Measurements from ENCODE around the gene CDC20. TPM values are rescaled to one million over a fixed set of nuclear protein-coding genes. Genes with fewer than 3 reads are reported as not detected.
A peak's percentile ranks its signal among the peaks of the same experiment; 100 is the strongest.

CDC20 gene
- total and polyA plus RNA-seq, 5 donors from 2014 or later: 1.2 to 7.5 (median 4.6) TPM

- H3K4me3 Mint-ChIP-seq: no peak overlapping the region
- Histone ChIP-seq H3K27ac (ENCODE audit: insufficient read depth, low read length, poor library complexity, severe bottlenecking) (no peak overlapping the region), H3K4me3 (ENCODE audit: low read depth, low read length) (no peak overlapping the region), H3K36me3 (ENCODE audit: control insufficient read depth, insufficient read depth, low read length) (peaks cover 31% of the 10 kb centered on the region), H3K9me3 (ENCODE audit: control insufficient read depth in 2 of 2, low read length in 2 of 2) (no peaks in the 10 kb centered on the region), H3K4me1 (ENCODE audit: control insufficient read depth, insufficient read depth, low read length, poor library complexity, severe bottlenecking) (no peaks in the 10 kb centered on the region), H3K27me3 (ENCODE audit: control insufficient read depth, insufficient read depth, low read length) (no peaks in the 10 kb centered on the region)
- no peaks in the 10 kb centered on the region for H3K9me3 Mint-ChIP-seq
- H3K27ac Mint-ChIP-seq: no peak overlapping the region
- no peak for DNase-seq
- H3K27me3 Mint-ChIP-seq: no peaks in the 10 kb centered on the region
- peaks cover 0 to 22% (median 6%) of the 10 kb centered on the region in 4 donors for H3K4me1 Mint-ChIP-seq
- H3K36me3 Mint-ChIP-seq: peaks cover 30% of the 10 kb centered on the region
- ATAC-seq (ENCODE audit: low read depth in 2 of 2): no peak
Measured at GRCh38 chr1:43379476-43379875, 20.7 kb downstream of the CDC20 start.

- Mint-ChIP-seq H3K9me3 (no peaks in the 10 kb centered on the region), H3K4me1 (peaks cover 0 to 23% (median 6%) of the 10 kb centered on the region in 4 donors), H3K27ac (peak overlapping the region in 2 of 3 donors; percentile 29 to 62), H3K36me3 (peaks cover 40% of the 10 kb centered on the region), H3K4me3 (no peak overlapping the region), H3K27me3 (no peaks in the 10 kb centered on the region)
- H3K9me3 ChIP-seq (ENCODE audit: control insufficient read depth in 2 of 2, low read length in 2 of 2): no peaks in the 10 kb centered on the region
- no peak overlapping the region for H3K4me3 ChIP-seq (ENCODE audit: low read depth, low read length)
- DNase-seq (no peak), ATAC-seq (ENCODE audit: low read depth in 2 of 2) (no peak)
- no peaks in the 10 kb centered on the region for H3K27me3 ChIP-seq (ENCODE audit: control insufficient read depth, insufficient read depth, low read length)
- no peaks in the 10 kb centered on the region for H3K4me1 ChIP-seq (ENCODE audit: control insufficient read depth, insufficient read depth, low read length, poor library complexity, severe bottlenecking)
- peaks cover 52% of the 10 kb centered on the region for H3K36me3 ChIP-seq (ENCODE audit: control insufficient read depth, insufficient read depth, low read length)
- no peak overlapping the region for H3K27ac ChIP-seq (ENCODE audit: insufficient read depth, low read length, poor library complexity, severe bottlenecking)
Measured at GRCh38 chr1:43381612-43382011, 22.8 kb downstream of the CDC20 start.

GRCh38 chr1:43382027-43382779 is 23.4 kb downstream of the CDC20 start:
- H3K9me3 ChIP-seq (ENCODE audit: control insufficient read depth in 2 of 2, low read length in 2 of 2): no peaks in the 10 kb centered on the region
- Mint-ChIP-seq H3K9me3 (no peaks in the 10 kb centered on the region), H3K4me1 (peaks cover 0 to 23% (median 7%) of the 10 kb centered on the region in 4 donors), H3K27me3 (no peaks in the 10 kb centered on the region), H3K36me3 (peaks cover 40% of the 10 kb centered on the region), H3K4me3 (no peak overlapping the region), H3K27ac (peak overlapping the region in 1 of 3 donors; percentile 29)
- H3K36me3 ChIP-seq (ENCODE audit: control insufficient read depth, insufficient read depth, low read length): peaks cover 58% of the 10 kb centered on the region
- H3K4me1 ChIP-seq (ENCODE audit: control insufficient read depth, insufficient read depth, low read length, poor library complexity, severe bottlenecking): no peaks in the 10 kb centered on the region
- H3K27ac ChIP-seq (ENCODE audit: insufficient read depth, low read length, poor library complexity, severe bottlenecking): no peak overlapping the region
- ATAC-seq (ENCODE audit: low read depth in 2 of 2) (no peak), DNase-seq (no peak)
- H3K4me3 ChIP-seq (ENCODE audit: low read depth, low read length): no peak overlapping the region
- no peaks in the 10 kb centered on the region for H3K27me3 ChIP-seq (ENCODE audit: control insufficient read depth, insufficient read depth, low read length)

- peaks cover 5 to 31% (median 9%) of the 10 kb centered on the region in 4 donors for H3K4me1 Mint-ChIP-seq
- H3K27me3 ChIP-seq (ENCODE audit: control insufficient read depth, insufficient read depth, low read length): no peaks in the 10 kb centered on the region
- H3K36me3 Mint-ChIP-seq: peaks cover 38% of the 10 kb centered on the region
- DNase-seq (no peak), ATAC-seq (ENCODE audit: low read depth in 2 of 2) (no peak)
- peaks cover 10% of the 10 kb centered on the region for H3K4me1 ChIP-seq (ENCODE audit: control insufficient read depth, insufficient read depth, low read length, poor library complexity, severe bottlenecking)
- H3K27me3 Mint-ChIP-seq: no peaks in the 10 kb centered on the region
- H3K4me3 ChIP-seq (ENCODE audit: low read depth, low read length): no peak overlapping the region
- no peaks in the 10 kb centered on the region for H3K9me3 ChIP-seq (ENCODE audit: control insufficient read depth in 2 of 2, low read length in 2 of 2)
- no peak overlapping the region for H3K4me3 Mint-ChIP-seq
- H3K27ac ChIP-seq (ENCODE audit: insufficient read depth, low read length, poor library complexity, severe bottlenecking): no peak overlapping the region
- no peaks in the 10 kb centered on the region for H3K9me3 Mint-ChIP-seq
- H3K36me3 ChIP-seq (ENCODE audit: control insufficient read depth, insufficient read depth, low read length): peaks cover 63% of the 10 kb centered on the region
- H3K27ac Mint-ChIP-seq: peak overlapping the region in 1 of 3 donors; percentile 76
Measured at GRCh38 chr1:43383449-43383848, 24.7 kb downstream of the CDC20 start.

- Histone ChIP-seq H3K9me3 (ENCODE audit: control insufficient read depth in 2 of 2, low read length in 2 of 2) (no peaks in the 10 kb centered on the region), H3K4me3 (ENCODE audit: low read depth, low read length) (no peak overlapping the region), H3K4me1 (ENCODE audit: control insufficient read depth, insufficient read depth, low read length, poor library complexity, severe bottlenecking) (peaks cover 20% of the 10 kb centered on the region), H3K27me3 (ENCODE audit: control insufficient read depth, insufficient read depth, low read length) (no peaks in the 10 kb centered on the region), H3K27ac (ENCODE audit: insufficient read depth, low read length, poor library complexity, severe bottlenecking) (no peak overlapping the region), H3K36me3 (ENCODE audit: control insufficient read depth, insufficient read depth, low read length) (peaks cover 59% of the 10 kb centered on the region)
- H3K27ac Mint-ChIP-seq: peak overlapping the region in 2 of 3 donors; percentile 20 to 68
- no peak for ATAC-seq (ENCODE audit: low read depth in 2 of 2)
- no peaks in the 10 kb centered on the region for H3K9me3 Mint-ChIP-seq
- peaks cover 28% of the 10 kb centered on the region for H3K36me3 Mint-ChIP-seq
- DNase-seq: no peak
- peaks cover 12 to 59% (median 28%) of the 10 kb centered on the region in 4 donors for H3K4me1 Mint-ChIP-seq
- H3K4me3 Mint-ChIP-seq: peak overlapping the region in 1 of 4 donors; percentile 96
- no peaks in the 10 kb centered on the region for H3K27me3 Mint-ChIP-seq
Measured at GRCh38 chr1:43386676-43387075, 27.9 kb downstream of the CDC20 start.

- Mint-ChIP-seq H3K27me3 (no peaks in the 10 kb centered on the region), H3K4me1 (peaks cover 18 to 61% (median 33%) of the 10 kb centered on the region in 4 donors), H3K9me3 (no peaks in the 10 kb centered on the region), H3K27ac (peak overlapping the region; percentile 32 to 100 (median 99)), H3K4me3 (peak overlapping the region; percentile 96 to 100 (median 100)), H3K36me3 (peaks cover 23% of the 10 kb centered on the region)
- H3K9me3 ChIP-seq (ENCODE audit: control insufficient read depth in 2 of 2, low read length in 2 of 2): no peaks in the 10 kb centered on the region
- H3K4me3 ChIP-seq (ENCODE audit: low read depth, low read length): peak overlapping the region; percentile 94
- no peak overlapping the region for H3K27ac ChIP-seq (ENCODE audit: insufficient read depth, low read length, poor library complexity, severe bottlenecking)
- no peak for DNase-seq
- peaks cover 20% of the 10 kb centered on the region for H3K4me1 ChIP-seq (ENCODE audit: control insufficient read depth, insufficient read depth, low read length, poor library complexity, severe bottlenecking)
- no peaks in the 10 kb centered on the region for H3K27me3 ChIP-seq (ENCODE audit: control insufficient read depth, insufficient read depth, low read length)
- H3K36me3 ChIP-seq (ENCODE audit: control insufficient read depth, insufficient read depth, low read length): peaks cover 45% of the 10 kb centered on the region
- ATAC-seq (ENCODE audit: low read depth in 2 of 2): no peak
Measured at GRCh38 chr1:43387976-43388599, 29.3 kb downstream of the CDC20 start.

DNA sequence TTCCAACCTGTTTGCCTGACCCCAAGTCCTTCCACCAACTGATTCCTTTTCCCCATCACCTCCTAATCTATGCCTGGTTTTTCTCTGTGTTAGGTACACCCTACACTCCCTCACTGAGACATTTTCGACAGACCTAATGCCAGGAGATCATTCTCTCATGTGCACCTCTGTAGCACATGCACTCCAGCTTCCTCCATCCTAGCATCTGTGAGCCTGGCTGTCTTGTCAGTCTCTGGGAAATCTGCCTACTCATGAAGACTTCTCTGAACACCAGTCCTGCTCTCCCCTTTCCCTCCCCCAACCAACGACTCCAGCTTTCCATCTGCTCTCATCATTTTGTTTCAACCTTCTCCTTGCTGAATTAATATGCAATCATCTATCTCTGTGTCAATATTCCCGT is 29.8 kb downstream of the CDC20 start:
- Mint-ChIP-seq H3K27me3 (no peaks in the 10 kb centered on the region), H3K36me3 (peaks cover 23% of the 10 kb centered on the region), H3K4me3 (peak overlapping the region; percentile 96 to 100 (median 100)), H3K9me3 (no peaks in the 10 kb centered on the region), H3K27ac (peak overlapping the region; percentile 32 to 100 (median 99)), H3K4me1 (peaks cover 19 to 62% (median 37%) of the 10 kb centered on the region in 4 donors)
- H3K9me3 ChIP-seq (ENCODE audit: control insufficient read depth in 2 of 2, low read length in 2 of 2): no peaks in the 10 kb centered on the region
- H3K27ac ChIP-seq (ENCODE audit: insufficient read depth, low read length, poor library complexity, severe bottlenecking): peak overlapping the region; percentile 75
- H3K4me3 ChIP-seq (ENCODE audit: low read depth, low read length): peak overlapping the region; percentile 94
- peaks cover 40% of the 10 kb centered on the region for H3K36me3 ChIP-seq (ENCODE audit: control insufficient read depth, insufficient read depth, low read length)
- ATAC-seq (ENCODE audit: low read depth in 2 of 2) (no peak), DNase-seq (no peak)
- H3K4me1 ChIP-seq (ENCODE audit: control insufficient read depth, insufficient read depth, low read length, poor library complexity, severe bottlenecking): peaks cover 20% of the 10 kb centered on the region
- H3K27me3 ChIP-seq (ENCODE audit: control insufficient read depth, insufficient read depth, low read length): no peaks in the 10 kb centered on the region
